Breast epithelium (tissue), 4 donors: ENCODE measurements around the gene DRAP1. TPM values are rescaled to one million over a fixed set of nuclear protein-coding genes. Genes with fewer than 3 reads are reported as not detected.
A peak's percentile ranks its signal among the peaks of the same experiment; 100 is the strongest.

Experiments used
- DNase-seq, 2 donors: peaks; one replicate each; pipeline ENCODE4 v3.0.0-alpha.2; 2019; ENCODE audit warnings: low spot score in 2 of 2
- H3K27ac ChIP-seq, 2 donors: fragments of 200-600 bp; sonication (generic) in 1 of 2; one replicate each; pipeline ENCODE4 v1.5.1; 2016 to 2019; ENCODE audit warnings: mild to moderate bottlenecking in 1 of 2
- H3K27me3 ChIP-seq, 2 donors: fragments of 200-600 bp; sonication (generic) in 1 of 2; one replicate each; pipeline versions ENCODE4 v1.5.1 to v1.6.0; 2017 to 2019; ENCODE audit warnings: control low read depth in 1 of 2, mild to moderate bottlenecking in 1 of 2
- H3K36me3 ChIP-seq: fragments of 200-600 bp; one replicate; pipeline ENCODE4 v1.5.1; 2019
- H3K4me1 ChIP-seq, 2 donors: fragments of 200-600 bp; sonication (generic); one replicate each; pipeline ENCODE4 v1.5.1; 2016 to 2019; ENCODE audit warnings: control low read depth in 1 of 2
- H3K4me3 ChIP-seq, 3 donors: fragments of 200-600 bp; sonication (generic); 1 replicate in 2 of 3; 2 replicates in 1 of 3; pipeline ENCODE4 v1.5.1; 2016 to 2019; ENCODE audit warnings: mild to moderate bottlenecking in 3 of 3, moderate library complexity in 2 of 3
- H3K9me3 ChIP-seq, 2 donors: fragments of 200-600 bp; sonication (generic) in 1 of 2; one replicate each; pipeline ENCODE4 v1.5.1; 2016 to 2019; ENCODE audit warnings: control low read depth in 1 of 2
- CTCF ChIP-seq, 3 donors: fragments of 450-650 bp; IDR thresholded peaks; one replicate each; pipeline ENCODE4 v1.5.1; 2016 to 2017; ENCODE audit warnings: antibody characterized with exemption in 3 of 3, mild to moderate bottlenecking in 3 of 3, moderate library complexity in 3 of 3
- POLR2A ChIP-seq: fragments of 450-650 bp; IDR thresholded peaks from one replicate; pipeline ENCODE4 v1.6.1; 2016; ENCODE audit warnings: antibody characterized with exemption, mild to moderate bottlenecking, moderate library complexity
- POLR2AphosphoS5 ChIP-seq, 3 donors: sonication (generic); formaldehyde crosslinking; IDR thresholded peaks; one replicate each; pipeline ENCODE4 v1.6.1; 2017; ENCODE audit warnings: antibody characterized with exemption in 3 of 3
- intact Hi-C: fragments of 100-400 bp; cut with DNase I; formaldehyde crosslinking; loops from one replicate; pipeline ENCODE4 v1.15.1; 2023; ENCODE audit warnings: low total_unique reads
- total RNA-seq, 3 donors: library from RNA; depleted of rRNA; stranded (reverse); fragments of >200 nt; gene quantifications; one replicate each; pipeline ENCODE4 v1.1.0, GENCODE V29; 2016

Gene DRAP1
- total RNA-seq, 3 donors from 2014 or later, result 50.1 to 64.5 (median 51.5) TPM

- no peaks in the 10 kb centered on the region for H3K36me3 ChIP-seq
- intact Hi-C loops, result no loop called here
- H3K27me3 ChIP-seq, result no peaks in the 10 kb centered on the region
- peaks cover 9 to 10% of the 10 kb centered on the region in 2 donors for H3K4me1 ChIP-seq
- peak in 1 of 2 donors; percentile 64 for DNase-seq
- peak in 2 of 3 donors; percentile 25 to 28 for TF ChIP-seq CTCF (IDR thresholded peaks at IDR 0.05)
- no peak for TF ChIP-seq POLR2A
- peak in 2 of 3 donors; percentile 22 to 36 for TF ChIP-seq POLR2AphosphoS5 (IDR thresholded peaks at IDR 0.05)
- no peaks in the 10 kb centered on the region for H3K9me3 ChIP-seq
- peak overlapping the region; percentile 67 to 87 for H3K27ac ChIP-seq
- peak overlapping the region in 1 of 3 donors; percentile 37 for H3K4me3 ChIP-seq
Measured at GRCh38 chr11:65911682-65912568, 7.3 kb upstream of the DRAP1 start.

- peak overlapping the region in 1 of 2 donors; percentile 12 for H3K27ac ChIP-seq
- H3K9me3 ChIP-seq, result no peaks in the 10 kb centered on the region
- H3K27me3 ChIP-seq, result no peaks in the 10 kb centered on the region
- intact Hi-C loops, result no loop called here
- H3K36me3 ChIP-seq, result no peaks in the 10 kb centered on the region
- H3K4me3 ChIP-seq, result no peak overlapping the region
- no peak for TF ChIP-seq POLR2A
- no peak for TF ChIP-seq CTCF (IDR thresholded peaks at IDR 0.05)
- no peak for TF ChIP-seq POLR2AphosphoS5 (IDR thresholded peaks at IDR 0.05)
- no peak for DNase-seq
- peaks cover 9 to 19% of the 10 kb centered on the region in 2 donors for H3K4me1 ChIP-seq
Measured at GRCh38 chr11:65912845-65913244, 6.4 kb upstream of the DRAP1 start.

- Histone ChIP-seq H3K9me3 (no peaks in the 10 kb centered on the region), H3K36me3 (no peaks in the 10 kb centered on the region), H3K4me3 (peak overlapping the region in 1 of 3 donors; percentile 48), H3K4me1 (peaks cover 9 to 21% of the 10 kb centered on the region in 2 donors), H3K27ac (peak overlapping the region; percentile 94 to 99), H3K27me3 (no peaks in the 10 kb centered on the region)
- intact Hi-C loops, result no loop called here
- no peak for DNase-seq
- TF ChIP-seq POLR2A (no peak), POLR2AphosphoS5 (IDR thresholded peaks at IDR 0.05) (no peak), CTCF (IDR thresholded peaks at IDR 0.05) (no peak)
Measured at GRCh38 chr11:65915101-65915820, 4.0 kb upstream of the DRAP1 start.

GRCh38 chr11:65915821-65916251, 3.4 kb upstream of the DRAP1 start:
- peak overlapping the region; percentile 94 to 99 for H3K27ac ChIP-seq
- H3K36me3 ChIP-seq, result no peaks in the 10 kb centered on the region
- DNase-seq, result peak; percentile 70 to 79
- no peaks in the 10 kb centered on the region for H3K27me3 ChIP-seq
- intact Hi-C loops, result no loop called here
- peaks cover 9 to 27% of the 10 kb centered on the region in 2 donors for H3K4me1 ChIP-seq
- H3K4me3 ChIP-seq, result peak overlapping the region in 1 of 3 donors; percentile 48
- no peaks in the 10 kb centered on the region for H3K9me3 ChIP-seq
- TF ChIP-seq POLR2A, result no peak
- TF ChIP-seq POLR2AphosphoS5 (IDR thresholded peaks at IDR 0.05), result peak; percentile 42 to 92 (median 65)

GRCh38 chr11:65916391-65916790, 2.8 kb upstream of the DRAP1 start:
- Histone ChIP-seq H3K4me3 (peak overlapping the region in 1 of 3 donors; percentile 48), H3K27me3 (no peaks in the 10 kb centered on the region), H3K27ac (peak overlapping the region; percentile 94 to 99), H3K4me1 (peaks cover 9 to 29% of the 10 kb centered on the region in 2 donors), H3K36me3 (no peaks in the 10 kb centered on the region), H3K9me3 (no peaks in the 10 kb centered on the region)
- intact Hi-C loops, result no loop called here
- no peak for DNase-seq
- TF ChIP-seq POLR2A, result no peak
- no peak for TF ChIP-seq POLR2AphosphoS5 (IDR thresholded peaks at IDR 0.05)
